Stimulated activated CD4-positive, alpha-beta T cell treated with anti-CD3 and anti-CD28 coated beads, Interleukin-1b, Interleukin-23, amount 100 ng/mL, for 1 hour (primary cell): ENCODE results near the gene PIRT.

Experiments used
- DNase-seq, 2 donors: peaks; one replicate each; pipeline ENCODE4 v3.0.0-alpha.2; 2020; ENCODE audit warnings: low read depth in 2 of 2

Gene PIRT

GRCh38 chr17:10821054-10821453 lies 16.8 kb downstream of the PIRT start:
- DNase-seq, result no peak

GRCh38 chr17:10815319-10815718 lies 22.6 kb downstream of the PIRT start:
- DNase-seq, result no peak

GRCh38 chr17:10814075-10814474 lies 23.8 kb downstream of the PIRT start:
- no peak for DNase-seq

- no peak for DNase-seq
Measured at GRCh38 chr17:10812674-10813073, 25.2 kb downstream of the PIRT start.

GRCh38 chr17:10809605-10810004 lies 28.3 kb downstream of the PIRT start:
- DNase-seq, result no peak

GRCh38 chr17:10807704-10808128 lies 30.2 kb downstream of the PIRT start:
- DNase-seq, result no peak

- no peak for DNase-seq
Measured at GRCh38 chr17:10806545-10807262, 31.2 kb downstream of the PIRT start.

GRCh38 chr17:10805911-10806310 lies 32.0 kb downstream of the PIRT start:
- no peak for DNase-seq

GRCh38 chr17:10804546-10804945 lies 33.3 kb downstream of the PIRT start:
- DNase-seq, result no peak

- no peak for DNase-seq
Measured at GRCh38 chr17:10803830-10804475, 33.9 kb downstream of the PIRT start, which contains the start of gene TMEM238L. TSS of gene TMEM238L (minus strand) at chr17:10804099. CDS start at chr17:10803963, 136 bp downstream.

- no peak for DNase-seq
Measured at GRCh38 chr17:10803350-10803749, 34.5 kb downstream of the PIRT start.

- no peak for DNase-seq
Measured at GRCh38 chr17:10802496-10803284, 35.2 kb downstream of the PIRT start.

- DNase-seq, result no peak
Measured at GRCh38 chr17:10799407-10799806, 38.5 kb downstream of the PIRT start.

GRCh38 chr17:10798910-10799309 lies 39.0 kb downstream of the PIRT start:
- DNase-seq, result no peak

- no peak for DNase-seq
Measured at GRCh38 chr17:10798332-10798749, 39.5 kb downstream of the PIRT start.

- no peak for DNase-seq
Measured at GRCh38 chr17:10797476-10798328, 40.2 kb downstream of the PIRT start.

- DNase-seq, result no peak
Measured at GRCh38 chr17:10793816-10794215, 44.1 kb downstream of the PIRT start.

GRCh38 chr17:10793256-10793655 lies 44.6 kb downstream of the PIRT start:
- DNase-seq, result no peak

- no peak for DNase-seq
Measured at GRCh38 chr17:10792151-10792550, 45.7 kb downstream of the PIRT start.

GRCh38 chr17:10790491-10791401 lies 47.1 kb downstream of the PIRT start:
- no peak for DNase-seq
